Activated T-helper 1 cell treated with Interleukin-2 at 50 U/mL for 16 hours (primary cell): ENCODE data around the gene SARM1.

Experiments used
- DNase-seq: peaks from one replicate; pipeline ENCODE4 v3.0.0-alpha.2; 2020; ENCODE audit warnings: low read depth

Gene SARM1

GRCh38 chr17:28368915-28369683, 2.4 kb upstream of the SARM1 start:
- DNase-seq, result no peak

GRCh38 chr17:28369684-28370034, 1.8 kb upstream of the SARM1 start:
- DNase-seq, result no peak

GRCh38 chr17:28370035-28370743, 1.3 kb upstream of the SARM1 start, which contains the start of gene VTN:
Gene VTN (minus strand): TSS chr17:28370307. CDS start chr17:28370203, 104 bp downstream.
- no peak for DNase-seq

GRCh38 chr17:28370744-28371103, 770 bp upstream of the SARM1 start:
- no peak for DNase-seq

GRCh38 chr17:28372203-28372944, 880 bp downstream of the SARM1 start:
- no peak for DNase-seq

- no peak for DNase-seq
These were observed 1.4 kb downstream of the SARM1 start for GRCh38 chr17:28372945-28373274.

- no peak for DNase-seq
These were observed 8.6 kb downstream of the SARM1 start for GRCh38 chr17:28379814-28380801.

- DNase-seq, result no peak
These were observed 9.8 kb downstream of the SARM1 start for GRCh38 chr17:28381141-28381825.

- DNase-seq, result peak; percentile 43
These were observed 13.0 kb downstream of the SARM1 start for GRCh38 chr17:28384281-28385036.

GRCh38 chr17:28385037-28385400, 13.5 kb downstream of the SARM1 start:
- no peak for DNase-seq

GRCh38 chr17:28385406-28385805, 13.9 kb downstream of the SARM1 start:
- DNase-seq, result no peak

GRCh38 chr17:28386391-28386790, 14.9 kb downstream of the SARM1 start:
- no peak for DNase-seq

GRCh38 chr17:28388106-28388505, 16.6 kb downstream of the SARM1 start:
- DNase-seq, result no peak

- DNase-seq, result no peak
These were observed 18.6 kb downstream of the SARM1 start for GRCh38 chr17:28390141-28390540.

- DNase-seq, result no peak
These were observed 19.1 kb downstream of the SARM1 start for GRCh38 chr17:28390563-28390962.

- no peak for DNase-seq
These were observed 19.5 kb downstream of the SARM1 start for GRCh38 chr17:28390984-28391383.

- no peak for DNase-seq
These were observed 19.9 kb downstream of the SARM1 start for GRCh38 chr17:28391401-28391800.

- DNase-seq, result no peak
These were observed 21.0 kb downstream of the SARM1 start for GRCh38 chr17:28392491-28392890.

GRCh38 chr17:28394337-28395116, 23.0 kb downstream of the SARM1 start:
- DNase-seq, result no peak

- DNase-seq, result no peak
These were observed 23.9 kb downstream of the SARM1 start for GRCh38 chr17:28395426-28395825.
